NB4 (cell line): ENCODE data around the gene STX11.

ENCODE experiments used
- MYC ChIP-seq: IDR thresholded peaks from 2 replicates; pipeline ENCODE4 v1.6.1; 2011; ENCODE audit warnings: low read depth, low read length
- POLR2A ChIP-seq: IDR thresholded peaks from 2 replicates; pipeline ENCODE4 v1.6.1; 2011; ENCODE audit warnings: mild to moderate bottlenecking; ENCODE audit not compliant: insufficient read length; ENCODE audit errors: extremely low read depth
- TF ChIP-seq, protein P1 (sequence below): IDR thresholded peaks from one replicate; pipeline ENCODE4 v1.5.1; 2012; ENCODE audit warnings: low read depth, low read length
- TF ChIP-seq, protein P2 (sequence below): IDR thresholded peaks from 2 replicates; pipeline ENCODE4 v1.6.1; 2011; ENCODE audit warnings: low read depth, low read length

DNA sequence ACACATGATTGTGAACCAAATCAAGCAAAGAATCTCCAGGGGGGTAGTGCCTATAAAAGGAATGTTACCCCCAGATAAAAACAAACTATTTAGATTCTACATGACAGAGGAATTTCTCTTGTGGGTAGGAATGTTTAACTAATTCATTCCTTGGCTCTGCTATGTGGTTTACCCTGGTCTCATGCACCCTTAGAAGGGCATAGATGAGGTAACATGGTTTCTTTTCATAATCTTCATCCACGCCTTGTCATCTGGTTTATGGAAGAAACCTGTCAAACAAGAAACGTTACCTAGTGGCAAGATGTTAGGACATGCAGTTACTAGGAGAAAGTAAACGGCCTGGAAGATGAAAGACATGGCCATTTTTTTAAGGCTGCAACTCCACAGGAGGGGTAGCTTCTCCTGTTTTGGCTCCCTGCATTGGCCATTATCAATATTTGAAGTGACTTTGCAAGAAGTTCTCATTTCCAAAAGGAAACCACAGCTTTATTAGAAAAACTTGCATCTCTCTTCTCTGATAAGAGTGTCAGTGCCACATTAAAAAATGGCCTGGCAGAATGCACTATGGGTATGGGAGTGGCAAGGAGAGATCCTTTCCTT lies 45.5 kb downstream of the STX11 start:
- TF ChIP-seq, protein P1, sequence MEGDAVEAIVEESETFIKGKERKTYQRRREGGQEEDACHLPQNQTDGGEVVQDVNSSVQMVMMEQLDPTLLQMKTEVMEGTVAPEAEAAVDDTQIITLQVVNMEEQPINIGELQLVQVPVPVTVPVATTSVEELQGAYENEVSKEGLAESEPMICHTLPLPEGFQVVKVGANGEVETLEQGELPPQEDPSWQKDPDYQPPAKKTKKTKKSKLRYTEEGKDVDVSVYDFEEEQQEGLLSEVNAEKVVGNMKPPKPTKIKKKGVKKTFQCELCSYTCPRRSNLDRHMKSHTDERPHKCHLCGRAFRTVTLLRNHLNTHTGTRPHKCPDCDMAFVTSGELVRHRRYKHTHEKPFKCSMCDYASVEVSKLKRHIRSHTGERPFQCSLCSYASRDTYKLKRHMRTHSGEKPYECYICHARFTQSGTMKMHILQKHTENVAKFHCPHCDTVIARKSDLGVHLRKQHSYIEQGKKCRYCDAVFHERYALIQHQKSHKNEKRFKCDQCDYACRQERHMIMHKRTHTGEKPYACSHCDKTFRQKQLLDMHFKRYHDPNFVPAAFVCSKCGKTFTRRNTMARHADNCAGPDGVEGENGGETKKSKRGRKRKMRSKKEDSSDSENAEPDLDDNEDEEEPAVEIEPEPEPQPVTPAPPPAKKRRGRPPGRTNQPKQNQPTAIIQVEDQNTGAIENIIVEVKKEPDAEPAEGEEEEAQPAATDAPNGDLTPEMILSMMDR = no peak
- TF ChIP-seq, protein P2, sequence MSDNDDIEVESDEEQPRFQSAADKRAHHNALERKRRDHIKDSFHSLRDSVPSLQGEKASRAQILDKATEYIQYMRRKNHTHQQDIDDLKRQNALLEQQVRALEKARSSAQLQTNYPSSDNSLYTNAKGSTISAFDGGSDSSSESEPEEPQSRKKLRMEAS = no peak
- TF ChIP-seq POLR2A (no peak), MYC (no peak)
